ENCODE results near the gene SLC41A3.

Gene SLC41A3

DNA sequence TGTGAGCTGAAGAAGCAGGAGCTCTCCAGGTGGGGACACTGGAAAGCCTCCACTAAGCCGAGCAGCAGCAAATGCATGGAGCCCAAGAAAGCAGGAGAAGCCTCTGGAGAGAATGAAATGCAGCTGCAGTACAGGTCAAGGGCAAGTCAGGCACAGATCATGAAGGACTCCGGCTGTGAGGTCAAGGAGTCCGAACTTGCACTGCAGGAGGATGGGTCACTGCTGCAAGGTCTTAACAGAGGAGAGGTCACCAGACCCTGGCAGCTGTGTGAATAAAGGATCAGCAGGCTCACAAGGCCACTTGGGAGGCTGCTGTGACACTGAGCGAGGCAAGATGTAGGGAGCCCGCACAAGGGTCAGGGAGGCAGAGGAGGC is 24.7 kb upstream of the SLC41A3 start:
- H3K27ac ChIP-seq: no peak overlapping the region
- TF ChIP-seq, protein P1, sequence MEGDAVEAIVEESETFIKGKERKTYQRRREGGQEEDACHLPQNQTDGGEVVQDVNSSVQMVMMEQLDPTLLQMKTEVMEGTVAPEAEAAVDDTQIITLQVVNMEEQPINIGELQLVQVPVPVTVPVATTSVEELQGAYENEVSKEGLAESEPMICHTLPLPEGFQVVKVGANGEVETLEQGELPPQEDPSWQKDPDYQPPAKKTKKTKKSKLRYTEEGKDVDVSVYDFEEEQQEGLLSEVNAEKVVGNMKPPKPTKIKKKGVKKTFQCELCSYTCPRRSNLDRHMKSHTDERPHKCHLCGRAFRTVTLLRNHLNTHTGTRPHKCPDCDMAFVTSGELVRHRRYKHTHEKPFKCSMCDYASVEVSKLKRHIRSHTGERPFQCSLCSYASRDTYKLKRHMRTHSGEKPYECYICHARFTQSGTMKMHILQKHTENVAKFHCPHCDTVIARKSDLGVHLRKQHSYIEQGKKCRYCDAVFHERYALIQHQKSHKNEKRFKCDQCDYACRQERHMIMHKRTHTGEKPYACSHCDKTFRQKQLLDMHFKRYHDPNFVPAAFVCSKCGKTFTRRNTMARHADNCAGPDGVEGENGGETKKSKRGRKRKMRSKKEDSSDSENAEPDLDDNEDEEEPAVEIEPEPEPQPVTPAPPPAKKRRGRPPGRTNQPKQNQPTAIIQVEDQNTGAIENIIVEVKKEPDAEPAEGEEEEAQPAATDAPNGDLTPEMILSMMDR (IDR thresholded peaks at IDR 0.05): no peak
- no peak for TF ChIP-seq ZFX (IDR thresholded peaks at IDR 0.05; ENCODE audit: borderline replicate concordance)

DNA sequence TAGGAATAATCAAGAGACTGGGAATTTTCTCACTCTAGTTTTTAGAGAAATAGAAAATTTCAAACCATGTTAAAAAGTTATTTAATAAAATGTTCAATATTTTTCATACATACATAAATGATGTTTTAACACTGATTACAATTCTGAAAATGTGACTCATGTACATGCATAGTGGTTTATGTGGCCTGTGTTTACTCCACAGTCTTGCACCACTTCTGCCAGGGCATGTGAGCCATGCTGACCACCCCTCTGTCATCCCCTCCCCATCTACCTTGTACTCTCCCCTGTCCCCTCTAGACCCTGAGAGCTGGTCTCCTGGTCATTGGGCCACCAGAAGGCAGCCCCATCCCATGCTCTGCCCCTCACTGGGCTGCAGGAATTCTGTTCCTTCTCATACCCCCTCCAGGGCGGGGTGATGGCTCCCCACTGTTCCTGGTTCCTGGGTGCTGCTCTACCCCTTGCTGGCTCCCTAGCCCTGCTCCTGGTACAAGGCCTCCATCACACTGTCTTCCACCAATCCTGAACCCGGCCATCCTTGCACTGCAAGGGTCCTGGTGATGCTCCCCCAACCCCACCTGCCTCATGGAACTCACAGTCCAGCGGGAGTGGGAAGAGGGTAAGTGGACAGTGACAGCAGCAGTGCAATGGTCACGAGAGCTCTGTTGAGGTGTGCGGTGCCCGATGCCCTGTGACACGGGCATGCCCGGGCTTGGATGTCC is 24.2 kb upstream of the SLC41A3 start:
- no peak for TF ChIP-seq ZFX (IDR thresholded peaks at IDR 0.05; ENCODE audit: borderline replicate concordance)
- TF ChIP-seq, protein P1 (IDR thresholded peaks at IDR 0.05): no peak
- H3K27ac ChIP-seq: no peak overlapping the region

- no peak for TF ChIP-seq ZFX (IDR thresholded peaks at IDR 0.05; ENCODE audit: borderline replicate concordance)
- TF ChIP-seq, protein P1 (IDR thresholded peaks at IDR 0.05): no peak
- H3K27ac ChIP-seq: no peak overlapping the region
Observed at GRCh38 chr3:126107203-126107939, 23.4 kb upstream of the SLC41A3 start.

DNA sequence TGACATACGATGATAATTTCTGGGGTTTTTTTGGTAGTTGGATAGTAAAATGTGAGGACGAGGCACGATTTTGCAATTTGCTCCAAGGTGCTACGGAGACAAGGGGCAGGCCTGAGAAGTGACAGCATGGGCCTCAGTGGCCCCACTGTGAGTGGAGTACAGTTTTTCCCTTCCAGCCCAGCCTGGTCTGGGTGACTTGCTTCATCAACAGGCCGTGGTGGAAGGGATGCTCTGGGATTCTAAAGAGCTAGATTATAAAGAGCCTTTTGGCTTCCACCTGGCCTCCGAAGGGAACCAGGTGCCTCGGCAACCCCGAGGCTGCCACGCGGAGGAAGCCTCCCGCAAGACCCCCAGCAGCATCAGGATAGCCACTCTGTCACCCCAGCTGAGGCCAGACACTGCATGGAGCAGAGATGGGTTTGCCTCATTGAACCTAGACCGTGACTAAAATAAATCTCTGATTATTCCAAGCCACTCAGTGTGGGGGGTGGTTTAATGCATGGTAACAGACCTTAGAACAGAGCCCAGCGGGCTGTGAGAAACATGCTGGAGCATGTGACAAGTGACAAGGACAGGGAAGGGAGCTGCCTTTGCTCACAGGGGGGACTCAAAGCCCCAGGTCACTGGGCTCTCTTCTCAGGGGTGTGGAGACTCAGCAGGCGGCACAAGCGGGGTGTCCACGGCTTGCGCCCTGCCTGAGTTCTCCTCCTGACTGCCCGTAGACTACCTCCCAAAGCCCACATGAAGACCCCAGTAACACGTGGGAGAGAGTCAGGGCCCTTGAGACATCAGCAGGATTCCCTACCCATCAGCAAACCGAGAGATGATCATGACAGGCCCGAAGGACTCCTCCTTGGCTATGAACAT is 22.6 kb upstream of the SLC41A3 start:
- H3K27ac ChIP-seq: no peak overlapping the region
- TF ChIP-seq, protein P1 (IDR thresholded peaks at IDR 0.05): no peak
- no peak for TF ChIP-seq ZFX (IDR thresholded peaks at IDR 0.05; ENCODE audit: borderline replicate concordance)

DNA sequence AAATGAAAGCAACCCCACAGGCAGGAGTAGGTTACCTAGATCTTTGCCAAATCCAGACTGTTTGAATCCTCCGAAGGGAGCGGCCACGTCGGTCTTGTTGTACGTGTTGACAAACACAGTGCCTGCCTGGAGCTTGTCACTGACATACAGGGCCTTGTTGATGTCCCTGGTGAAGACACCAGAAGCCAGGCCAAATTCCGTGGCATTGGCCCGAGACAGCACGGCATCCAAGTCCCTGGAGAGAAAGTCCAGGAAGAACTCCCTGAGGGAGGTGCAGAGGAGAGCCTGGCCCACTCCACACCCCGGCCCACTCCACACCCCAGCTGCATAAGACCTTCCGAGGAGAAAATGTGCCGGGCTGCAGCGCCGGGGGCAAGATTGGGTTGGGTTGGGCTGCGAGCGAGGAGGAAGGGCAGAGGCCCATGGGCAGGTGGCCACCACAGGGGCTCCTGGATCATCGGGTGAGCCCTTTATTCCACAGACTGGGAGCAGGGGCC is 21.8 kb upstream of the SLC41A3 start:
- TF ChIP-seq ZFX (IDR thresholded peaks at IDR 0.05; ENCODE audit: borderline replicate concordance): no peak
- TF ChIP-seq, protein P1 (IDR thresholded peaks at IDR 0.05): no peak
- H3K27ac ChIP-seq: no peak overlapping the region

GRCh38 chr3:126104742-126105605 is 21.1 kb upstream of the SLC41A3 start:
- TF ChIP-seq, protein P1 (IDR thresholded peaks at IDR 0.05): no peak
- no peak for TF ChIP-seq ZFX (IDR thresholded peaks at IDR 0.05; ENCODE audit: borderline replicate concordance)
- no peak overlapping the region for H3K27ac ChIP-seq

All from 22Rv1 (cell line).